Esophagus squamous epithelium (tissue), 4 donors: ENCODE measurements around the gene FAP.

ENCODE experiments used
- CTCF ChIP-seq, 6 experiments: fragments of 450-650 bp in 4 of 6; fragments of 200-600 bp in 2 of 6; sonication (generic) in 2 of 6; IDR thresholded peaks; one replicate each; pipeline ENCODE4 v1.5.1; 2016 to 2019; ENCODE audit warnings: antibody characterized with exemption in 6 of 6, mild to moderate bottlenecking in 4 of 6, moderate library complexity in 4 of 6
- POLR2A ChIP-seq, 4 donors: fragments of 450-650 bp; IDR thresholded peaks; one replicate each; pipeline ENCODE4 v1.6.1; 2017; ENCODE audit warnings: antibody characterized with exemption in 4 of 4, mild to moderate bottlenecking in 4 of 4, moderate library complexity in 3 of 4

GRCh38 chr2:162291748-162292147, 48.5 kb upstream of the FAP start:
- TF ChIP-seq CTCF (IDR thresholded peaks at IDR 0.05): no peak
- no peak for TF ChIP-seq POLR2A (IDR thresholded peaks at IDR 0.05)
